ENCODE data around the gene GDPGP1.

Gene GDPGP1

GRCh38 chr15:90213122-90213817, 20.7 kb upstream of the GDPGP1 start:
- DNase-seq (ENCODE audit: low spot score) = no peak
- TF ChIP-seq, protein P1, sequence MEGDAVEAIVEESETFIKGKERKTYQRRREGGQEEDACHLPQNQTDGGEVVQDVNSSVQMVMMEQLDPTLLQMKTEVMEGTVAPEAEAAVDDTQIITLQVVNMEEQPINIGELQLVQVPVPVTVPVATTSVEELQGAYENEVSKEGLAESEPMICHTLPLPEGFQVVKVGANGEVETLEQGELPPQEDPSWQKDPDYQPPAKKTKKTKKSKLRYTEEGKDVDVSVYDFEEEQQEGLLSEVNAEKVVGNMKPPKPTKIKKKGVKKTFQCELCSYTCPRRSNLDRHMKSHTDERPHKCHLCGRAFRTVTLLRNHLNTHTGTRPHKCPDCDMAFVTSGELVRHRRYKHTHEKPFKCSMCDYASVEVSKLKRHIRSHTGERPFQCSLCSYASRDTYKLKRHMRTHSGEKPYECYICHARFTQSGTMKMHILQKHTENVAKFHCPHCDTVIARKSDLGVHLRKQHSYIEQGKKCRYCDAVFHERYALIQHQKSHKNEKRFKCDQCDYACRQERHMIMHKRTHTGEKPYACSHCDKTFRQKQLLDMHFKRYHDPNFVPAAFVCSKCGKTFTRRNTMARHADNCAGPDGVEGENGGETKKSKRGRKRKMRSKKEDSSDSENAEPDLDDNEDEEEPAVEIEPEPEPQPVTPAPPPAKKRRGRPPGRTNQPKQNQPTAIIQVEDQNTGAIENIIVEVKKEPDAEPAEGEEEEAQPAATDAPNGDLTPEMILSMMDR (IDR thresholded peaks at IDR 0.05; ENCODE audit: extremely low read depth, missing control alignments) = no peak

DNA sequence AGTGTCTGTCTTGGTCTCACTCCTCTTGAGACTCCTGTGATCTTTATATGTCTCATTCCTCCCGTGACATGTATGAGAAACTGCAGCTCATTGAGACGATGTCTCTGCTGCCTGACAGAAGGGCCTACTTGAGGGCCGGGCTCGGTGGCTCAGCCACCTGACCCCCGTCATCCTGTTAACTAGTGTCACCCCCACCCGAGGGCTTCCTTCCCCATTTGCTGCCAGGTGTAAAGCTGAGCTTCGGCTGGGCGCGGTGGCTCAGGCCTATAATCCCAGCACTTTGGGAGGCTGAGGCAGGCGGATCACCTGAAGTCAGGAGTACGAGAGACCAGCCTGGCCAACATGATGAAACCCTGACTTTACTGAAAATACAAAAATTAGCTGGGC, 20.2 kb upstream of the GDPGP1 start:
- no peak for DNase-seq (ENCODE audit: low spot score)

DNA sequence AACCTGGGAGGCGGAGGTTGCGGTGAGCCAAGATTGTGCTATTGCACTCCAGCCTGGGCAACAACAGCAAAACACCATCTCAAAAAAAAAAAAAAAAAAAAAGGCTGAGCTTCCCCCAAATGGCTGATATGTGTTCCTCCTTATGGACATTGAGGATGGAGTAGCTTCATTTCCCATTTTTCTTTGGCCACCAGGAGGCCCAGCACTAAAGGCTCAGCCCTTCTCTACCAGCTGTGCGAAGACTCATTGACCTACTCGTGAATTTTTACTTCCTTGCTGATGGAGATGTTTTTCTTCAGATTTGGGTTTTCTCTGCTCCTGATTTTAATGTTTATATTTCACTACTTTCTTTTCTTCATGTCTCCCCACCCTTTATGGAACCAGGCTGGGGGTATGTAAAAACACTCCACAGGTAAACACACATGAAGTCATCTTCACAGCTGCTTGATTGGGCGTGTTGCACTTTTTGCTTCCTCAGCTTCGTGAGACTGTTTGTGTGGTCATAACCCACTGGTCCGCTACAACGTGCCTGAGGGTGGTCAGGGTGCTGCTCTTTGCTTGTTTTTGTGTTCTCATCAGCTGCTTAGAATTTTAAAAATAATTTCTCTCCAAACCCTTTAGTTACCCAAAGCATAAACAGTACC, 19.3 kb upstream of the GDPGP1 start:
- DNase-seq (ENCODE audit: low spot score) = no peak
- TF ChIP-seq, protein P1 (IDR thresholded peaks at IDR 0.05; ENCODE audit: extremely low read depth, missing control alignments) = no peak

More for the DNA sequence above, 20.2 kb upstream of the GDPGP1 start:
- TF ChIP-seq, protein P1 (IDR thresholded peaks at IDR 0.05; ENCODE audit: extremely low read depth, missing control alignments) = no peak

DNA sequence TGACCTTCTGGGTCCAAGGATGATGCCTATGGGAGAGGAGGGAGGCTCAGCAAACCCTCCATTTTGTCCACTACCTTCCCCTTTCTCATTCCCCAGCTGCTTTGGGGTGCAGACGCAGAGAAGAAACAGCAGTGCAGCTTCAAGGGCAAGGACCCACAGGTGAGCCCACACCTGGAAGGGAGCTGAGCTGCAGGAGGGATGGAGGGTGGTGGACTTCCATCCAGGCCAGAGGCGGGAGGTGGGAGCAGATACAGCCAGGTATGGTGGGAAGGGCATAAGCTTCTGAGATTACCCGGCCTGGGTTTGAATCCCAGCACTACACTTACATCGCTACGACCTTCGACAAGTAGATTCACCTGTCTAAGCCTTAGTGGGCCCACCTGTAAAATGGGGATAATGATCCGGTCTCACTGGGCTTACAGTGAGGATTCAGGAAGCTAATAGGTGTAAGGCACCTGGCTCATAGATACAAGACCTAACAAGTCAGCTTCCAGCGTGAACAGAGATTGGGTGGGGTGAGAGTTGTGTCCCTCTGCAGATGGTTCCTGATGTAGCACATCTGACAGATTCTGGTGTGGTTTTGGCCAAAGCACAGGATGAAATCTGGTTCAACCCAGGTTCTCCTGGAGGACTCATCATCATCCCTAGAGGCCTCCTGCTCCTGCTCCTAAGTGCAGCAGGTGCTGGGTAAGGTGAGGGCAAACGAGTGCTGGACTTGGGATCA, 16.2 kb upstream of the GDPGP1 start:
- TF ChIP-seq, protein P1 (IDR thresholded peaks at IDR 0.05; ENCODE audit: extremely low read depth, missing control alignments) = no peak

GRCh38 chr15:90219421-90220141, 14.4 kb upstream of the GDPGP1 start:
- TF ChIP-seq, protein P1 (IDR thresholded peaks at IDR 0.05; ENCODE audit: extremely low read depth, missing control alignments) = peak; percentile 47
- DNase-seq (ENCODE audit: low spot score) = peak; percentile 75

More for the DNA sequence above, 16.2 kb upstream of the GDPGP1 start:
- no peak for DNase-seq (ENCODE audit: low spot score)

DNA sequence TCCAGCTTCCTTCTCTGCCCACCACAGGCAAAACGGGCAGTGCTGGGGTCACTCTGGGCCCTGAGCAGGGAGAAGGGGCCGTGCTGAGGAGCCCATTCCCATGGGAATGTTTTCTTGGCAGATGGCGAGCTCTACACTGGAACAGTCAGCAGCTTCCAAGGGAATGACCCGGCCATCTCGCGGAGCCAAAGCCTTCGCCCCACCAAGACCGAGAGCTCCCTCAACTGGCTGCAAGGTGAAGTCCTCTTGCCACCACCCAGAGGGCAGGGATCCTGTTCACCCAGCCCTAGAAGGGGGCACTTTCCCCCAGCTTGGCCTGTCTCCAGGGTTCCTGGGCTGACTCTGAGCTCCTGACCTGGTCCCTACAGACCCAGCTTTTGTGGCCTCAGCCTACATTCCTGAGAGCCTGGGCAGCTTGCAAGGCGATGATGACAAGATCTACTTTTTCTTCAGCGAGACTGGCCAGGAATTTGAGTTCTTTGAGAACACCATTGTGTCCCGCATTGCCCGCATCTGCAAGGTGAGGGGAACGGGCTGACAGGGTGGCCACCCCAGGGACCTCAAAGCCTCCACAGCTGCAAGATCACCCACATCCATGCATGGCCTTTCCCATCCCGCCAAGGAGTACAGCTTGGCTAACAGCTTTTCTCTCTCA, 12.6 kb upstream of the GDPGP1 start:
- peak; percentile 67 for DNase-seq (ENCODE audit: low spot score)
- TF ChIP-seq, protein P1 (IDR thresholded peaks at IDR 0.05; ENCODE audit: extremely low read depth, missing control alignments) = peak; percentile 61
